SK-N-SH treated with all-trans-retinoic acid at 6 μM for 48 hours (cell line): ENCODE data around the gene DLL4.

ENCODE experiments used
- OSR1 ChIP-seq: fragments of 250-450 bp; sonication (Bioruptor Pico); IDR thresholded peaks from 2 replicates; pipeline ENCODE4 v1.8.0; 2022; ENCODE audit warnings: moderate library complexity, mild to moderate bottlenecking, inconsistent platforms
- PATZ1 ChIP-seq: fragments of 250-450 bp; sonication (Bioruptor Pico); IDR thresholded peaks from 2 replicates; pipeline ENCODE4 v1.8.0; 2020; ENCODE audit warnings: mild to moderate bottlenecking, moderate library complexity, borderline replicate concordance
- ZFP30 ChIP-seq: fragments of 450-650 bp; formaldehyde crosslinking; IDR thresholded peaks from 2 replicates; pipeline ENCODE4 v1.5.0; 2022; ENCODE audit warnings: mild to moderate bottlenecking, moderate library complexity

DNA sequence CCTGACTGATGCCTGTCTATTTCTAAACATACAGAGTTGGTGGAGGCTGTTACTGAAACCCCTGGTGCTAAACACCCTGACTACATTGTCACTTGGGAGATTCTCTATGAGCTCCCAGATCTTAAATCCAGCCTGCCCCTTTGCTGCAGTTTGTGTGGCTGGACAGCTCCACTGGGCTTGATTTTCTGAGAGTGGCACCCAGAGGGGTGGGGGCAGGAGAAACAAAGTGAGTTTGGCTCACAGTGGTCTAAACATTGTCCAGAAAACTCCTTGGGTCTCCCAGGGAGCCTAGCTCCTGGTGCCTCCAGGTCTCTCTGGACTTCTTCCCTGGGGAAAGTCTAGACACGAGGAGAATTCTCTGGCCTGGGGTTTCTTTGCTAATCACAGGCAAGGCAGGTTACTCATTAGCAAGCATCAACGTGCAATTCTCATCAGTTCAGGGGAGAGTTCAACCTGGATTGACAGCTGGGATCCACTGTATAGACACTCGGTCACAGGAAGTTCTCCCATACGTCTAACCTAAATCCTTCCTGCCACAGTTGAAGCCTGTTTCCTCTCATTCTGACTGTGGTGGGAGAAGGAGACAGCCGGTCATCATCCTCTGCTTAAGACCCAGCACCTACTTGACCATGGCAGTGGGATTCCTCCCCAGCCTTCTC lies 7.1 kb upstream of the DLL4 start:
- TF ChIP-seq OSR1 (CRISPR knock-in tag), result no peak
- no peak for TF ChIP-seq ZFP30 (CRISPR knock-in tag)
- no peak for TF ChIP-seq PATZ1 (CRISPR knock-in tag)
